Esophagus muscularis mucosa (tissue), 3 donors: ENCODE data around the gene ZNHIT3.

Experiments used
- EP300 ChIP-seq: sonication (generic); formaldehyde crosslinking; IDR thresholded peaks from one replicate; pipeline ENCODE4 v1.6.1; 2017; ENCODE audit warnings: antibody characterized with exemption
- TF ChIP-seq, protein P1 (sequence below), 3 experiments: fragments of 200-600 bp in 2 of 3; fragments of 450-650 bp in 1 of 3; sonication (generic) in 2 of 3; IDR thresholded peaks; one replicate each; pipeline ENCODE4 v1.5.1; 2017 to 2019; ENCODE audit warnings: antibody characterized with exemption in 3 of 3, mild to moderate bottlenecking in 2 of 3, moderate library complexity in 1 of 3

DNA sequence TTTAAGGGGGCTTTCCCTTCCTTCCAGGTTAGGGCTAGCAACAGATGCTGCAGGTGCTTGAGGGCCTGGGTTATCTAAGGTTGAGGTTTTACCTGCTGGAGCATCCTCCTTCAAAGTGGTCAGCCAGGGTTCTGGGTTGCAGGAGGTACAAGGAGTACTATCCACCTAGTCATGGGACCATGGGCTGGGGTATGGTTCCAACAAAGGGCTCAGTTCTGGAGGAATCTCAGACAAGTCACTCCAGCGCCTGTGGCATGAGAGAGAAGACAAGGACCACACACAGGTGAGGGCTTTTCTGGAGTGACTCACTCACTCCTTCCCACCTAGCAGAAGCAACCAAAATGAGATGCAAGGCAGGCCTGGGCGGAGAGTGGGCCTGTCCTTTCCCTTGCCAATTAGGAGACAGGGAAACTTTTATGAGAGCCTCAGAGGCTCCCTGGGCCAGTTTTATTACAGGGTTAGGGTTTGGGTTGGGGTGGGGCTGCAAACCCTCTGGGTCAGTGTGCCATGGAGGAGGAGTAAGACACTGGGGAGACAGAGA is 46.0 kb downstream of the ZNHIT3 start:
- TF ChIP-seq, protein P1, sequence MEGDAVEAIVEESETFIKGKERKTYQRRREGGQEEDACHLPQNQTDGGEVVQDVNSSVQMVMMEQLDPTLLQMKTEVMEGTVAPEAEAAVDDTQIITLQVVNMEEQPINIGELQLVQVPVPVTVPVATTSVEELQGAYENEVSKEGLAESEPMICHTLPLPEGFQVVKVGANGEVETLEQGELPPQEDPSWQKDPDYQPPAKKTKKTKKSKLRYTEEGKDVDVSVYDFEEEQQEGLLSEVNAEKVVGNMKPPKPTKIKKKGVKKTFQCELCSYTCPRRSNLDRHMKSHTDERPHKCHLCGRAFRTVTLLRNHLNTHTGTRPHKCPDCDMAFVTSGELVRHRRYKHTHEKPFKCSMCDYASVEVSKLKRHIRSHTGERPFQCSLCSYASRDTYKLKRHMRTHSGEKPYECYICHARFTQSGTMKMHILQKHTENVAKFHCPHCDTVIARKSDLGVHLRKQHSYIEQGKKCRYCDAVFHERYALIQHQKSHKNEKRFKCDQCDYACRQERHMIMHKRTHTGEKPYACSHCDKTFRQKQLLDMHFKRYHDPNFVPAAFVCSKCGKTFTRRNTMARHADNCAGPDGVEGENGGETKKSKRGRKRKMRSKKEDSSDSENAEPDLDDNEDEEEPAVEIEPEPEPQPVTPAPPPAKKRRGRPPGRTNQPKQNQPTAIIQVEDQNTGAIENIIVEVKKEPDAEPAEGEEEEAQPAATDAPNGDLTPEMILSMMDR (IDR thresholded peaks at IDR 0.05), result no peak
- no peak for TF ChIP-seq EP300
